ENCODE measurements around the gene WNT7B.

Gene WNT7B

DNA sequence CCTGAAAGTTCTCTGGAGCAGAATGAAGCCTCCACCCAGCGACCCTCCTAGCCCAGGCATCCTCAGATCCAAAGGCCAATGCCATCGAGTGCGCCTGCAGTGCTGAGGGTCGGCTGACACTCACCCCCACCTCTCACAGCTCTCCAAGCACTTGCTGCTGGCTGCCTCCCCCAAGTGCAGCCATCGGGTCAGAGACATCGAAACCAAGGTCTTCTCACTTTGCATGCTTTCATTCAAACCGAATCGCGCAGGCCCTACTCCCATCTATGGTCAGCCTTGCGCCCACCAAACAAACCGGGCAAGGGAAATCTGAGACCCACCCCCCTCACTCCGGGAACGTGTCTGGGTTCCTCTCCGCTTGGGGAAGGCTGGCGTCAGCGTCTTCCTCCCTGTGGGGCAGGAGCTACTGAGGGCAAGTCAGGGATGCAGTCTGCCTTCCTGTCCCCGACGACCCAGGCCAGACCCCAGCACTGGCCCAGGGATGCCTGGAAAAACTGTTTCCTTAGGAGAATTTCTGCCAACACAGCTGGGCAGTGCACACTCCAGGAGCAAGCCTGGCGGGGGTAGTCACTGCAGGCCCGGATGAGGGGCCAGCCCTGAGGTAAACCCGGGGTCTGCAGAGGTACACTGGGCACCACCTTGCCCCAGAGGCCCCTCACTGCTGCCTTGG lies 7.0 kb downstream of the WNT7B start:
- no peak for DNase-seq

DNA sequence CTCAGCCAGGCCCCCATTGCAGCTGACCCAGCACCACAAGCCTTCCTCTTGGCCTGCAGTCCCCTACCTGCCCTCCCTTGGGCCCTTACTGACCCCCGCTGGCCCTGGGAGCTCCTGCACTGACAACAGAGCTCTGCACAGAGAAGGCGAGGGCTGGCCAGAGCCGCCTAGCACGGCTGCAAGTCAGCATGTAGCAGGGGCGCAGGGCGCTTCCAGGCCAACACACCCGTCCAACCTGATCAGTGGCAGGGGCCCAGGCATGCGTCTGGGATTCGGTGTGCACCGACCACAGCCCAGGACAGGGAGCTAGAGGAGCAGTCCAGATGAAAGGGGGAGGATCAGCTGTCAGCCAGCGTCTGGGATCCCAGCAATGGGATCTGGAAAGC lies 7.6 kb downstream of the WNT7B start:
- no peak for DNase-seq

DNA sequence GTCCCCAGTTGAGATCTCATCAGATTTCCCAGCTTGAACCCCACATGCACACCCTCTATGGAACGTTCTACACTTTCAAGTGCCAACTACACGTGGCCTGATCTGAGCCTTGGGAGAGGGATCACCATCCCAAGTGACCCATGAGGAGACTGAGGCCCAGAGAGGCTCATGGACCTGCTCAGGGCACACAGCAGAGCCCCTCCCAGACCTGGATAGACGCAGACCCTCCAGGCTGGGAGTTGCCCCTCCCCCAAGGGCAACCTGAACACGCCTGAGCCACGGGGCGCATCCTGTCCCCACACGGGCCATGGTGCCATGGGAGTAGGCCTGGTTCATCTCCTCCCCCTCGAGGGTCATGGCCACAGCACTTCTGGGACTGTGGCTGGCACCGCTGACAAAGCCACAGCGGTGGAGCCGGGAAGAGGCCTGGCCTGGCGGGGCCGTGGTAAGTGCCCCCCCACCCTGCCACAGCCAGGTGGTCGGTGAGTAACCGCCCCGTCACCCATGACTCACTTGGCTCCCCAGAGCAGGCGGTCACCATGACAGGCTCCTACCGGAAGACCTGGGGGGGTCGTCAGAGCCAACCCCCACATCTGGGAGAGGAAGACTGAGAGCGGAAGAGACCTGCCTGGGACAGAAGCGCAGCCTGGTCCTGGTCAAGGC lies 8.1 kb downstream of the WNT7B start:
- DNase-seq = no peak

DNA sequence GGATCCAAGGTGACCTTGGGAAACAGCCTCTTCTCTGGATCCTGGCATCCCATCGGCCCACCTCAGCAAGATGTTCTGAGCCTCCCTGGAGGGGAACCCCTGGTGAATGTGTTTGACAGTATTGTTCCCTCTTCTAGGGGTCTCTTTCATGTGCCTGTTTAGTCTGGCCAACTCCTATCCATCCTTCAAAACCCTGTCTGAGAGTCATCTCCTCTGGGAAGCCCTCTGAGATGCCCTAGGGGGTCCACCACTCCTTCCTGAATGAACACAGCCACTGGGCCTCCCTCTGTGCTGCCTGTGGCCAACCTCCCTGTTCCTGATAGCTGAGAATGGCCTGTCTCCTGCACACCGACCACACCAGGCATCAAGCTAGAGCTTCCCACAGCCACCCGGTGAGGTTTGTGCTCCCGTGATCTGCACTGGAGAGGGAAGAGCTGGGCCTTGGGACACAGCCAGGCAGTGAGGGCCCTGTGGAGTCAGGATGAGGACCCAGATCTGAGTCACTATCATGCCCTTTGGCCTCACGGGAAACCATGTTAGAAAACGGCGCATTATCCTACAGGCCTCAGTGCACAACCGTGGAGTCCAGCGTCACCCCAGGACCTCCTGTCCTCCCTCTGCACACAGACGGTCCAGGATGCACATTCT lies 8.8 kb downstream of the WNT7B start:
- no peak for DNase-seq

DNA sequence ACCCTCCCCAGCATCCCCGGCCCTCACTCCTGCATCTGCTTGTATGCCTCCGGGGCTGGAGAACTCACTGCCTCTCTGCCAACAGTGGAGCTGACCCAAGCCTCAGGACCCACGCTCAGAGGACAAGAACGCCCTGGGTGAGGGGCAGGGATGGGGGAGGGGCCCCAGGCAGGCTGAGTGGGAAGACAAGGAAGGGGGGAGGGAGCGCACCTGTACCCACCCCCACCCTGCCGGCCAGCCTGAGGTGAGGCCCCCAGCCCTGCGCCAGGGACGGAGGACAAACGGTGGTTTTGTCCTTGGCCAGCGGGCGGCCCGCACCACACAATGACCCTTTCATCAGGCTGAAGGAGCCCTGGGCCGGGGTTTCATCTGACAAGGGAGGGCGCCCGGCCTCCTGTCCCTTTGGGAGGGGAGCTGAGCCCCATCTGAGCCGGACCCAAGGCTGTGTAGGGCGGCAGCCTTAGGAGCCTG lies 10.0 kb downstream of the WNT7B start:
- no peak for DNase-seq

DNA sequence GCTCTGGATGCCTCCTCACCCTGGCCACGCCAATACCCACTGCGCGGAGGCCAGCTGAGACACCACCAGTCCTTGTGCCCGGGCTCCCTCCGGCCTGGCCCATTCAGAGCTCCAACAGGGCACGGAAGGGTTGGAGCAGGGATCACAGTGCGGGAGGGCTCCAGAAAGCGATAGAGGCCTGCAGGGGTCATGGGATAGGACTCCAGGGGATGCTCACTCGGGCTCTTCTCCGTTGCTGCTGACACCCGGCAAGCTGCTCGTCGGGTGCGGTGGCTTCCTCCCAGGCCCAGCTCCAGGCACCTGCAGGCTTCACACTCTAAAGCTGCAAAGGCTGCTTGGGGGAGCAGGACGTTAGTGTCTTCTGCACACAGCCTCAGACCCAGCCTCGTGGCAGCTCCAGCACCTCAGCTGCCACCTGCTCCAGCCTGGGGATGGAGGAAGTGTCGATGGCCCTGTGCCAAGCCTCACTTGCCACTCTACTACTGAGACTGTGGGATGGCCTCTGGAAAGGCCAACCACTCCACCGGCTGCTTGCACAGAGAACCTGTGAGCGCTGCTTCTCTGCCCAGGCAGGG lies 10.6 kb downstream of the WNT7B start:
- no peak for DNase-seq

DNA sequence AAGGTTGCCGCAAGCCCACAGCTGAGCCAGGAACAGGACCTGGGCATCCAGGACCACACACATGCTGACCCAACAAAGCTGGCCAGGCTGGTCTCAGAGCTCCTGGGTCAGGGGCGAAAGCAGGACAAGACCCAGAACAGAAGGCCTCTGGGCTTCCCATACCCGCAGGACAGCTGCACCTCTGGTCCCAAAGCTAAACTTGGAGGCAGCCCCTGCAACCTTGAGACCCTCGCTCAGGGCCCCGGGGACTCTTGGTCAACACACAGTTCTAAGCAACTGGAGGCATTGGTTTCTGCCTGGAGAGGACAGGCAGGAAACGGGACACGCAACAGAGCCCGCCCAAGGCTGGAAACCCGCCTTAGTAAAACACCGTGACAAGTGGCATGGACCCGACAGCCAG lies 11.4 kb downstream of the WNT7B start:
- DNase-seq = no peak

DNA sequence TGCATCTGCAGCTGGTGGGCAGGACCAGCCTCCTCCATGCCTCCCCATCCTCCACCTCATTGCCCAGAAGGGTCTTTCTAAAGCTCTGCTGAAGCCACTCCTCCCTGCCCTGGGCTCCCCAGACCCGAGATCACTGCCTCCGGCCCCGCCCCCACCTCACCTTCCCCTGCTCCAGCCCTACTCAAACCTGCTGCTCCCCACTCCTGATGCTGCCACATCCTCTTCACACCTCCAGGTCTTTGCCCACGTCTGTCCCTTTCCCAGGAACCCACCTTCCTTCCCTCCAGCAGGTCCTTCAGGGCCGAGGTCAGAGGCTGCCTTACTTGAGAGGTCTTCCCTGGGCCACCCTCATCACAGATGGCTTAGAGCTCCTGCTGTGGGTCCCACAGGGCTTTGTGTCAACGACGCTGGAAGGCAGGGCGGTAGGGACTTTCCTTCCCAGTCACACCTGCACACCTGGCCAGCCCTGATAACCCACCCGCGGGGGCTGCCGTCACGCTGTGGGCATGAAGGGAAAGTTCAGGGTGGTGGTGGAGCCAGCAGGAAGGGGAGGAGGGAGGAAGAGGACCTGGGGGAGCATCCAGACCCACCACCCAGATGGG lies 11.9 kb downstream of the WNT7B start:
- DNase-seq = no peak

DNA sequence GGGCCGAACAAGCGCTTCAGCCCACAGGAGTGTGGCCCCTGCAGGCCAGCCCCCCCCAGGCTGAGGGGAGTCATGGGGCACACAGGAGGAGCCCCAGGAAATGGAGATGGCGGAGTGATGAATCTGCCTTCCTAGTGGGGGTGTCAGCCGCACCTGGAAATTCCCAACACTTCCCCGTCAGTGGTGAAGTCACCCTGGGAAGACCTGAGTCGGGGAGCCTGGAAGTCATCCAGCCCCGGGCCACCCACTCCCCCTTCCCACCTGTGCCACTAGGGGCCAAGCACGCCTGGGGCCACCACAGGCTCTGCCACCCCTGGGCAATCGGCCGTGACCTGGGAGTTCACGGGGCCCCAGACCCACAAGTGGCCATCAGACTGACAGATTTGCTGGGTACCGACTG lies 12.6 kb downstream of the WNT7B start:
- DNase-seq = no peak

DNA sequence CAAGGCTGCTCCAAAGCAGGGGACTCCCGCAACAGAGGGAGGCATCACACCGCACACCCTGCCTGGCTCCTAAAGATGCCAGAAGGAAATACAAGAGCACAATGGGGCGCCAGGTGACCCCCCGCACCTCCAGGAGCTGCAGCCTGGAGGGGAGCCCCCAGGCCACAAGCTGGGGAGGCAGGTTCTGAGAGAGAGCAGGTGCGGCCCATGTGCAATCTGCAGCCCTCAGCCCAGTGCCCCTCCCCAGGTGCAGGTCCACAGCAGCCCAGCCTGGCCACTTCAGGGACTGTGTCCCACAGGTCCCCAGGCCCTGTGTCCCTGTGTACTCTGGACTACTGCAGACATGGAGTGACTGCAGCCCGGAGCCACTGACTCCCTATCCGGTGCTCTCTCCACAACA lies 13.1 kb downstream of the WNT7B start:
- DNase-seq = no peak

DNA sequence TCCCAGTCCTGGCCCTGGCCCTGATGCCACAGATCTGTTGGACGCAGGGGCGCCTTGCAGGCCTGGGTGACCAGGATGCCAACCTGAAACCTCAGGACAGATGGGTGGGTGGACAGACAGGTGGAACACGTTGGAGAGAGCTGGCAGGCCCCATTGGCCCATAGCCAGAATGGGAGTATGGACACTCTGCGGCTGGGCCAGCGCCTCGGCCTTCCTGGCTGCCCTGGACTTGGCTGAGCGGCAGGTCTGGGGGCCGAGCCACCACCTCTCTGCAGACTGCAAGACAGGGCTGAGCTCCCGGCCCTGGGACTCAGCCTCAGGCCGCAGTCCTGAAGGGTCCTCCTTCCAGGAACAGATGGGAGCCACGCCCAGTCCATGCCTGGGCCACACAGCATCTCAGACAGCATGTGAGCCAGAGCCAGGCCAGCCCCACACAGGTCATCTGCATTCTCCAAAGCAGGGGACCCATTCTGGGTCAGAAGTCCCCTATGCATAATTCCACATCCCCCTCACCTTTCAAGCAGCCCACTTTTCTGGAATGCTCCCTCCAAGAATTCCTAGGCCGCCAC lies 14.1 kb downstream of the WNT7B start:
- no peak for DNase-seq

DNA sequence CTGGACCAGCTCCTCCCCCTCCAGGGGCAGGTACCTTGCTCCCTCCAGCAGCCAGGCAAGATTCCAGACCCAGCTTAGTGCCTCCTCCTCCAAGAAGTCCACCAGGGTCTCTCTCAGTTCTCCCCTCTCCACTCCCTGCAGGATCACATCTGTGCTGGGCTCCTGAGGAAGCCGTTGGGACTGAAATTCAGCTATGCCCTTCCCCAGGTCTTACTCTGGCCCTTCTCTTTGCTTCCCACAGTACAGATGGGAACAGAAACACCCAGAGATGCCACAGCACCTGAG lies 14.6 kb downstream of the WNT7B start:
- DNase-seq = no peak

DNA sequence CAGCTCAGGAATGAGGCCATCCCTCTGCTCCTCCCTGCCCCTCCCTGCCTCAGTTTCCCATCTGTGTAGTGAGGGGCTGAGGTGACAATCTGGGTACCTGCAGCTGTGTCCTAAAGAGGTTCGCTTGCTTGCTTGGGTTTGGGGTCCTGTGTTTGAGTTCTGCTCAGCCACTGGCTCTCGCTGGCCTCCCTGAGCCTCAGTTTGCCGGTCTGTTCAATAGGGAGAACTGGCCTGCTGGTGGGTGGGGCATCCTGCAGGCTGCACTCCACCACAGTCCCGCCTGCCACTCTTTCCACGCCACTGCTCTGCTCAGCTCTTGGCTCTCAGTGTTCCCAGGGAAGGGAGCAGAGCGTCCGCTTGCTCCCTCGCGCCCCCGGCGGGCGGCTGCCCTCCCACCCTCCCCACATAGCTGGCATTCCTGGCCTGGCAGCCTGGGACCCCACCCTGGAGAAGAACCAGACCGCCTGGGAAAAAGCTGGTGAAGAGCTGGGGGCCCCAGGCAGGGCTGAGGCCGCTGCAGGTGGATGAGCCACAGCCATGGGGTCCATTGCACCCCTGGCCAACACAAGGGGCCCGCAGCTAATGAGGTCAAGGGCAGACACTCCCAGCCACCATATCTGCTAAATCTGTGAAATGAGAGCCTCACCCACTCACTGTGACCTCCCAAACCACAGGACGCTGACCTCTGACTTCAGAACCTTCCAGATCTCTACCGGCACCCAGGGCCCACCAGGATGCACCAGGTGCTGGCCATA lies 15.1 kb downstream of the WNT7B start:
- DNase-seq = no peak

DNA sequence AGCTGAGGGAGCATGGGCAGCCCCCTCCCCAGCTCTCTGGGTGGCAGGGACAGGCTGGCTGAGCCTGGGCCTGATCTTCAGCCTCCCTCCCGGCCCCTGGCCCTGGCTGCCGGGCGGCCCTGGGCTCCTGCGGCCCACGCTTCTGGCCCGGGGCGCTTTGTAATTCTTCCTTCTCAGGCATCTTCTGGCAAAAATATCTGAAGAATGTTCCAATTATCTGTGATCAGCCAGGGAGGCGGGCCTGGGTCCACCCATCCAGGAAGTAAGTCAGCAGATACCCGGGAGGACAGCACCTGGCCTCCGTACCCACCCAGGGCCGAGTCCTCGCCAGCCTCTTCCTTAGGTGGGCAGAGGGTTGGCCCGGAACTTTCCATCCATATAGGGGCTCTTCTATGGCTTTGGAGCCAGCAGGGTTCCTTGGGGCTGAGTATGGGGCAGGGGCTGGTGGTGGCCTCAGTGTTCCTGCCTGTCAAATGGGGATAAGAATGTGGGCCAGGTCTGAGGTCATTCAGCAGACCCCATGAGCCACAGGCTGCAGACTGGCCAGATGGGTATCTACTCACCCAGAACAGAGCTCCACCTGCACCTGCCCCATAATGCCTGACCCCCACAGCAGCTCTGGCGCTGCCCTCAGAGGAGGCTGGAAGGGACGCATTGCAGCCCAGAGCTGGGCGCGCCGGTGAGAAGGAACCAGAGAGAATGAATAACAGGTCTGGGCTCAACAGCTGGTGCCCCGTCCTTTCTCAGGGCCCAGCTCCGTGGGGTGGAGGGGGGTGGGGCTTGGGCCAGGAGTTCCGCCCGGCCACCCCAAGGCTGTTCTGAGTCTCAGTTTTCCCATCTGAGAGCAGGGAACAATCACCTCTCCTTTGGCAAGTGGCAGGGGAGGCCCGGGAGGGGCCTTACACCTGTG lies 16.2 kb downstream of the WNT7B start:
- no peak for DNase-seq

DNA sequence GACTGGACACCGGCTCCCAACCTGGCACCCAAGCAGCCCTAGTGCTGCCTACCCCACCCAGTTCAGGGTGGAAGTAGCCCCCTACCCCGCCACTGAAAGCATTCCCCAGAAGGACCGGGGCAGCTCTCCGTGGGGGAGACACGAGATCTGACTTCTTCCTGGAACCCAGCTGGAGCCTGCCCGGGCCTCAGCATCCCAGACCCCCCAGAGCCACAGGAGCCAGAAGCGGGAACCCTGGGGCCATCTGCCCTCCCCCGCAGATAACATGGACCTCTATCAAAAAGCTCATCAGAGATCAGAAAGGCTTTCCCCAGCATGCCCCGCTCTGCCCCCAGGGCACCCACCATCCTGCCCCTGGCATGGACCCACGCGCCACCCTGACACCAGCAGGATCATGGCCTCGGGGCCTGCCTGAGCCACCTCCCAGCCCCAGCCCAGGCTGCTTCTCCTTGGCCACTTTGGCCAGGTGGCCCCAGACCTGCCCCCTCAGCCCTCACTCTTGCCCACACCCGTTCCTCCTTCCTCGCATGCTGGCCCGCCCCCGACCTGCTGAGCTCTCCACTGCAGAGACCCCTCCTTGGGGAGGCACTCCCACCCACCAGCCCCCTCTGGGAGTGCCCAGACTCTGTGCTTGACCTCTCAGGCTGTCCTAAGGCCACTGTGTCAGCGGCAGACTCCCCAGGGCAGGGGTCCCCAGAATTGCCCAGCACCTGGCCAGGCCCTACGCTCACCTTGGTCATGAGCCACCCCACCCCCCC lies 17.1 kb downstream of the WNT7B start:
- DNase-seq = no peak

DNA sequence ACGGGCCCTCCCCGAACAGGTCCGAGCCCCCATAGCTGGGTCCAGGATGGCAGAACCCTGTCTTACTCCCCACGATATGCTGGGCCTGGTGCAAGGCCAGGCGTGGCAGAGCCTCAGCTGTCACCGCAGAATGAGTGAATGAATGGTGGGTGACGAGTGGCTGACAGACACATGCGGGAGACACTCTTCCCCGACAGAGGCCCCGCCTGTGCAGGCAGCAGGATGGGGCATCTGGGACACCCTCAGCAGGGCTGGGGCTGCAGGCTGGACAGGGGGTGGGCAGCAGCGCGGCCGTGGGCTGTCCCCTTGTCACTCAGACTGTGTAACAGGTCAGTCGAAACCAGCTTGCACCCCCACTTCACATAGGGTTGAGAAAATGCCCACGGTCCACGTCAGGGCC lies 18.0 kb downstream of the WNT7B start:
- no peak for DNase-seq

DNA sequence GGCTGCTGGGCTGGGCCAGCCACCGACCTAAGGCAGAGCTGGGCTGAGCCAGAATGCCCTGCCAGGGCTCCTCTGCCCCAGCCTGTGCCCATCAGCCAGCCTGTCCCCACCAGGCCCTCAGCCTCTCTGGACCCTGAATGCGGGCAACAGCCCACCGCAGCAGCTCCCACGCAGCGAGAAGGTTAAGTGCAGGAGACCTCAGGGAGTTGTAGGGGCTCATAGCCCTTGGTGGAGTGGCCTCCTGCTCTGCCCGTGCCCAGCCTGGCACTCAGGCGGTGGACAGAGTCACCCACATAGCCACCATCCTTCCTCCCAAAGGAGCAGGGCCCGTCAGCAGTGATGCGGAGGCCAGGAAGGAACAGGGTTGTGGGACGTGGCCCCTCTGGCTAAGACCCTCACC lies 19.1 kb downstream of the WNT7B start:
- no peak for DNase-seq

DNA sequence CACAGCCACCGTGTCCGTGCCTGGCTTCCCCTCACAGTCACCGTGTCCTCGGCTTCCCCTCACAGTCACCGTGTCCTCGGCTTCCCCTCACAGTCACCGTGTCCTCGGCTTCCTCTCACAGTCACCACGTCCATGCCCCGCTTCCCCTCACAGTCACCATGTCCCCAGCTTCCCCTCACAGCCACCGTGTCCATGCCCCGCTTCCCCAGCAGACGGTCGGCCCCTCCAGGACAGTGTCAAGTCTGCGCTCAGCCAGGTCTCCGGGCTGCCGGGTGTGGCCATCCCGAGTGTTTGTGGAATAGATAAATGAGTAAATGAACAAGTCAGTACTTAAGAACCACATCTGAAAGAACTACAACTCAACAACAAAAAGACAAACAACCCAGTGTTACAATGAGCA lies 23.8 kb downstream of the WNT7B start:
- DNase-seq = no peak

DNA sequence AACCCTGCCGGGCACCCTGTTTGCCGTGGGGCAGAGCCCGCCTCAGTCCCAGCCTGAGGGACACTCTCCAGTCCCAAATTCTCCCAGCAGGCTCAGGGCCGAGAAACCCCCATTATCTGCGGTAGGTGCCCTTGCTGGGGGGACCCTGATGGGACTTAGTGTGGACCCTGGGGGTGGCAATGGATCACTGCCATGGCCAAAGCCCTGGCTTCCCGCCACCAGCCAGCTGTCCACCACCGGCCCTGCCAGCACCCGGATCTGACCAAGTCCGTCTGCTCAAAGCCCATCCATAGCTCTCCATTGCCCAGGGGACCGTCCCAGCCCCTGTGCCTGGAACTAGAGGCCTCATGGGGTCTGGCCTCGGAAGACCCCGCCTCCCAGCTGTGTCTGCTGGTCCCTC lies 24.4 kb downstream of the WNT7B start:
- DNase-seq = no peak

DNA sequence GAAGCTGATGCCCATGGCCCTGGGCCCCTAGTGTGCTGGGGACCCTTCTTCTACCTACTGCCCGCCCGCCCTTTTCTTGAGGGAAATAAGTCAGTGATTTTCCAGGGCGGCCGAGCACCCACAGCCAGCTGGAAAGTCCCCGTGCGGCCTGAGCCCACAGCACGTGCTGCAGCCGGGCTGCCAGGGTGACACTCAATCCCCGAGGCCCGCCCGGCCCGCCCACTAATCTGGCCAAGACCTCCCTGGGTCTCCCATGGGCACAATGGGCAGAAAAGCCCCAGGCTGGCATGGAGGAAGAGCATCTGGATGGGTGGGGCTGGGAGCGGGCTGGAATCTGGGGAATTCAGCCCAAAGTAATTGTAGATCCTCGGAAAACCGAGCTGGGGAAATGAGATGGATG lies 24.8 kb downstream of the WNT7B start:
- no peak for DNase-seq

DNA sequence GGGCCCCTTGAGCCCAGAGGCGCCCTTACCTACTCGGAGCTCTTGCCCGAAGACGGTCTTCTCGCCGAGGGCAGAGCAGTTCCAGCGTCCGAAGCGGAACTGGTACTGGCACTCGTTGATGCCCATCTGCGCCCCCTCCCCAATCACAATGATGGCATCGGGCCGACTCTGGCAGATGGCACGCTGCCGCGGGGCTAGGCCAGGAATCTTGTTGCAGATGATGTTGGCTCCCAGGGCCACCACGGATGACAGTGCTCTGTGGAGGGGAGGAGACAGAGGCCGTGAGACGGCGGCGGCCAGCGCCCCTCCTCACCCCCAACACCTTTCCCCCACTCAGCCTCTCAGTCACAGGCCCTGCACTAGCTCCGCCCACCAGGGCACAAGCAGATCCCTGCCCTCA lies 27.1 kb downstream of the WNT7B start:
- no peak for DNase-seq

All from CD4-positive, alpha-beta T cell treated with Interleukin-17A for 1 hour (primary cell).